CD4-positive, alpha-beta memory T cell (primary cell): ENCODE data around the gene KIZ. TPM values are rescaled to one million over a fixed set of nuclear protein-coding genes. Genes with fewer than 3 reads are reported as not detected.

ENCODE experiments used
- CTCF ChIA-PET: fragments of 350-600 bp; sonication (Branson Sonifier 250); formaldehyde crosslinking; loops from one replicate; lab custom pipeline; 2021; ENCODE audit warnings: inconsistent platforms; ENCODE audit not compliant: partially characterized antibody; lab: Charles Lee
- POLR2A ChIA-PET: fragments of 350-600 bp; sonication (Branson Sonifier 250); formaldehyde crosslinking; loops from one replicate; lab custom pipeline; 2021; ENCODE audit not compliant: partially characterized antibody; lab: Charles Lee
- DNase-seq, 5 donors: peaks; one replicate each; pipeline versions ENCODE4 v3.0.0 to v3.0.0-alpha.2; 2020 to 2022; ENCODE audit warnings: mixed read lengths in 1 of 5
- H3K27ac ChIP-seq: one replicate; pipeline ENCODE4 v1.7.0; 2013; ENCODE audit warnings: low read depth, low read length
- H3K27me3 ChIP-seq: 2 replicates; pipeline ENCODE4 v1.7.0; 2013; ENCODE audit warnings: mild to moderate bottlenecking, low read length, moderate library complexity; ENCODE audit not compliant: insufficient read depth
- H3K36me3 ChIP-seq: 2 replicates; pipeline ENCODE4 v1.7.0; 2013; ENCODE audit warnings: mild to moderate bottlenecking, low read length, moderate library complexity; ENCODE audit not compliant: insufficient read depth
- H3K4me1 ChIP-seq: 2 replicates; pipeline ENCODE4 v1.7.0; 2013; ENCODE audit warnings: mild to moderate bottlenecking, low read length, moderate library complexity; ENCODE audit not compliant: insufficient read depth
- H3K4me3 ChIP-seq, 2 donors: one replicate each; pipeline ENCODE4 v1.7.0; 2013; ENCODE audit warnings: low read length in 2 of 2, mild to moderate bottlenecking in 1 of 2
- H3K9me3 ChIP-seq, 2 donors: one replicate each; pipeline ENCODE4 v1.7.0; 2013; ENCODE audit warnings: low read length in 2 of 2, control low read depth in 1 of 2; ENCODE audit not compliant: control insufficient read depth in 1 of 2
- H3K27ac Mint-ChIP-seq, 7 donors: one replicate each; pipeline ENCODE4 v1.8.0; 2020 to 2021; ENCODE audit warnings: mixed read lengths in 7 of 7, mild to moderate bottlenecking in 6 of 7, inconsistent platforms in 3 of 7, moderate library complexity in 3 of 7
- H3K27me3 Mint-ChIP-seq, 2 donors: one replicate each; pipeline ENCODE4 v1.8.0; 2020 to 2021; ENCODE audit warnings: mixed read lengths in 2 of 2
- H3K36me3 Mint-ChIP-seq, 2 donors: one replicate each; pipeline ENCODE4 v1.8.0; 2020 to 2021; ENCODE audit warnings: mixed read lengths in 2 of 2, inconsistent platforms in 1 of 2, mild to moderate bottlenecking in 1 of 2
- H3K4me1 Mint-ChIP-seq, 4 donors: one replicate each; pipeline ENCODE4 v1.8.0; 2020 to 2021; ENCODE audit warnings: mixed read lengths in 4 of 4, mild to moderate bottlenecking in 1 of 4
- H3K4me3 Mint-ChIP-seq, 8 donors: one replicate each; pipeline ENCODE4 v1.8.0; 2020 to 2021; ENCODE audit warnings: mixed read lengths in 8 of 8, mild to moderate bottlenecking in 7 of 8, moderate library complexity in 6 of 8, inconsistent platforms in 3 of 8
- H3K9me3 Mint-ChIP-seq, 8 donors: one replicate each; pipeline ENCODE4 v1.8.0; 2020 to 2021; ENCODE audit warnings: mixed read lengths in 8 of 8, mild to moderate bottlenecking in 5 of 8, inconsistent platforms in 3 of 8, moderate library complexity in 1 of 8
- intact Hi-C: fragments of 100-400 bp; cut with micrococcal nuclease; formaldehyde crosslinking; loops from one replicate; pipeline ENCODE4 v1.15.1; 2023
- polyA plus RNA-seq, 2 donors: library from polyadenylated mRNA; unstranded; fragments of 300-500 nt; fragmentation: Illumina TruSeq; gene quantifications; one replicate each; pipeline ENCODE4 v1.2.3, GENCODE V29; 2021
- total RNA-seq, 2 experiments: library from RNA; stranded (reverse); gene quantifications; one replicate each; pipeline ENCODE4 v1.2.3, GENCODE V29; 2021

Gene KIZ
- total and polyA plus RNA-seq, 4 experiments from 2014 or later = 15.9 to 46.3 (median 25.4) TPM

- Mint-ChIP-seq H3K36me3 (no peaks in the 10 kb centered on the region), H3K9me3 (peaks cover 0 to 3% (median under 1%) of the 10 kb centered on the region in 8 donors), H3K4me1 (no peaks in the 10 kb centered on the region), H3K27me3 (peaks cover under 1 to 4% of the 10 kb centered on the region in 2 donors), H3K4me3 (no peak overlapping the region), H3K27ac (no peak overlapping the region)
- no peak overlapping the region for H3K4me3 ChIP-seq
- H3K4me1 ChIP-seq = no peaks in the 10 kb centered on the region
- H3K27me3 ChIP-seq = no peaks in the 10 kb centered on the region
- ChIA-PET POLR2A (no interaction called here), CTCF (interaction anchor here (0.7 to 1.1 kb wide), 3 partner anchors 22 to 214 kb away, joined by 3 to 4 read pairs (median 3); no protein-coding TSS in a partner anchor)
- DNase-seq = no peak
- intact Hi-C loops = no loop called here
- no peak overlapping the region for H3K27ac ChIP-seq
- H3K9me3 ChIP-seq = no peaks in the 10 kb centered on the region
- H3K36me3 ChIP-seq = no peaks in the 10 kb centered on the region
Measured at GRCh38 chr20:21258411-21258810, 132.5 kb downstream of the KIZ start.

DNA sequence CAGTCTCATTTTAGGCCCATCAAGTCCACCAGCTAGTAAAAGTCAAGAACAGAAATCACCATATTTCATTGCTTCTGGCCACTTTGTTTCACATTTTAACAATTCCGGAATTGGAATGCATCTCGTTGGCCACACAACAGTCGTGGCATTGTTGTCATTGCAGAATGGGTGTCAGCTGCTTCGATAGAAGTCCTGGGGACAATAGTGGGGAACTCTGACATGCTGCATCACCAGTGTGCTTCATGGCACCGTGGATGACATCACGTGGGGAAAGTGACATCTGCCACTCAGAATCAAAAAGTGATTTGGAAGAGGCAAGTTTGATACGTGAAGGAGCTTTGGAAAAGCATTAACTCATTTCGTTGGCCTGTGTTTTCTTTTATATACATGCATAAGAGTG lies 133.5 kb downstream of the KIZ start:
- no peak overlapping the region for H3K27ac Mint-ChIP-seq
- H3K27ac ChIP-seq = no peak overlapping the region
- no peak overlapping the region for H3K4me3 Mint-ChIP-seq
- no peaks in the 10 kb centered on the region for H3K4me1 ChIP-seq
- H3K36me3 Mint-ChIP-seq = no peaks in the 10 kb centered on the region
- DNase-seq = no peak
- peaks cover 0 to 3% (median under 1%) of the 10 kb centered on the region in 8 donors for H3K9me3 Mint-ChIP-seq
- intact Hi-C loops = no loop called here
- no peaks in the 10 kb centered on the region for H3K9me3 ChIP-seq
- H3K27me3 Mint-ChIP-seq = peaks cover 0 to 6% of the 10 kb centered on the region in 2 donors
- no peaks in the 10 kb centered on the region for H3K27me3 ChIP-seq
- H3K4me1 Mint-ChIP-seq = no peaks in the 10 kb centered on the region
- no peak overlapping the region for H3K4me3 ChIP-seq
- ChIA-PET POLR2A (no interaction called here), CTCF (no interaction called here)
- no peaks in the 10 kb centered on the region for H3K36me3 ChIP-seq

- no peaks in the 10 kb centered on the region for H3K36me3 Mint-ChIP-seq
- H3K27me3 Mint-ChIP-seq = peaks cover 2 to 14% of the 10 kb centered on the region in 2 donors
- Histone ChIP-seq H3K27ac (no peak overlapping the region), H3K9me3 (no peaks in the 10 kb centered on the region), H3K4me1 (no peaks in the 10 kb centered on the region), H3K27me3 (no peaks in the 10 kb centered on the region), H3K4me3 (no peak overlapping the region), H3K36me3 (no peaks in the 10 kb centered on the region)
- ChIA-PET POLR2A (no interaction called here), CTCF (no interaction called here)
- no peak overlapping the region for H3K4me3 Mint-ChIP-seq
- DNase-seq = no peak
- H3K27ac Mint-ChIP-seq = no peak overlapping the region
- H3K9me3 Mint-ChIP-seq = peaks cover 0 to 6% (median 2%) of the 10 kb centered on the region in 8 donors
- intact Hi-C loops = no loop called here
- H3K4me1 Mint-ChIP-seq = no peaks in the 10 kb centered on the region
Measured at GRCh38 chr20:21262812-21263211, 136.9 kb downstream of the KIZ start.

DNA sequence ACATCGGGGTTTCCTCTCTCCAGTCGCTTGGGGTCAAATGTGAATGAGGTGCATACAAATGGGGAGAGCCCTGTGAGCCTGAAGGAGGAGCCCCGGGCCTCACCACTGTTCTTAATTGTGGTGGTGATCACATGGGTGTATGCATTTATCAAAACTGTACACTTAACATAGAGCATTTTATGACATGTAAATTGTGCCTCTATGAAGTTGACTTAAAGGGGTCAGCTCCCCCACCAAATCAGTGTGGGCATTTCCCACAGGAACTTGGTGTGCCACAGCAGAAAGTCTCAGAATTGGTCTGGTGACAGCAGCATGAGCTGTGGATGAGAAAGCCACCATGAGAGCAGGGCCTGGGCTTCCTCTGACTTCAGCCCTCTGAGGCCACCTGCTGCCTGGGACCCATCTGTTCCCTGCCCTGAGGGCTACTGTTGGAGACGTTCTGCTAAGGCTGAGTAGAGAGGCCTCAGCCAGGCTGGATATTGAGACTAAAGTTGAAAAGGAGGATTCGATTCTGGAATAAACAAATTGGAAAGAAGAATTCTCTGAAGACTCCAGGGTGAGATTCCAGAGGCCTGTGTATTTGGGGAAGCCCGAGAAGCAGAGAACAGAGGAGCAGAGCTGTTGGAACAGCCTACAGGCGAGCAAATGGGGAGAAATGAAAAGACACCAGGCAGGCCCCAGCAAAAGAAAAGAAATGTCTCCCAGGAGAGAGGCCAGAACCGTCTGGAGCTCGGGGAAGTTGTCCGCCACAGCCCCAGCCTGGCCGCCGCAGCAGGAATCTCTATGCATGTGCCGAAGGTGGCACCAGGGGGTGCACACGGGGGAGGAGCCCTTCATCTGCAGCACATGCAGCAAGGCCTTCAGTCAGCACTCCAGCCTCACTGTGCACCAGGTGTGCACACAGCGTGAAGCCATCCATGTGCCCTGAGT lies 139.6 kb downstream of the KIZ start:
- Mint-ChIP-seq H3K27me3 (peaks cover 2 to 14% of the 10 kb centered on the region in 2 donors), H3K4me1 (no peaks in the 10 kb centered on the region), H3K36me3 (no peaks in the 10 kb centered on the region), H3K27ac (no peak overlapping the region), H3K4me3 (no peak overlapping the region), H3K9me3 (peaks cover 0 to 6% (median 2%) of the 10 kb centered on the region in 8 donors)
- POLR2A ChIA-PET = no interaction called here
- intact Hi-C loops = no loop called here
- H3K4me1 ChIP-seq = no peaks in the 10 kb centered on the region
- no peak overlapping the region for H3K4me3 ChIP-seq
- CTCF ChIA-PET = no interaction called here
- H3K36me3 ChIP-seq = no peaks in the 10 kb centered on the region
- H3K27ac ChIP-seq = no peak overlapping the region
- H3K27me3 ChIP-seq = no peaks in the 10 kb centered on the region
- no peaks in the 10 kb centered on the region for H3K9me3 ChIP-seq
- DNase-seq = no peak

GRCh38 chr20:21266191-21266536 lies 140.3 kb downstream of the KIZ start:
- Histone ChIP-seq H3K4me3 (no peak overlapping the region), H3K4me1 (no peaks in the 10 kb centered on the region), H3K27me3 (no peaks in the 10 kb centered on the region), H3K27ac (no peak overlapping the region), H3K36me3 (no peaks in the 10 kb centered on the region), H3K9me3 (no peaks in the 10 kb centered on the region)
- Mint-ChIP-seq H3K9me3 (peaks cover 0 to 6% (median 0%) of the 10 kb centered on the region in 8 donors), H3K27ac (no peak overlapping the region), H3K4me3 (no peak overlapping the region), H3K4me1 (no peaks in the 10 kb centered on the region), H3K27me3 (peaks cover 3 to 12% of the 10 kb centered on the region in 2 donors), H3K36me3 (no peaks in the 10 kb centered on the region)
- intact Hi-C loops = no loop called here
- CTCF ChIA-PET = no interaction called here
- DNase-seq = peak in 1 of 5 donors; percentile 29
- POLR2A ChIA-PET = no interaction called here

- DNase-seq = no peak
- Histone ChIP-seq H3K9me3 (no peaks in the 10 kb centered on the region), H3K27me3 (no peaks in the 10 kb centered on the region), H3K4me3 (no peak overlapping the region), H3K27ac (no peak overlapping the region), H3K36me3 (no peaks in the 10 kb centered on the region), H3K4me1 (no peaks in the 10 kb centered on the region)
- intact Hi-C loops = no loop called here
- Mint-ChIP-seq H3K4me3 (no peak overlapping the region), H3K27me3 (peaks cover 16 to 19% of the 10 kb centered on the region in 2 donors), H3K36me3 (no peaks in the 10 kb centered on the region), H3K4me1 (no peaks in the 10 kb centered on the region), H3K9me3 (peaks cover 0 to 14% (median 2%) of the 10 kb centered on the region in 8 donors), H3K27ac (no peak overlapping the region)
- ChIA-PET CTCF (no interaction called here), POLR2A (no interaction called here)
Measured at GRCh38 chr20:21269772-21270171, 143.9 kb downstream of the KIZ start.

DNA sequence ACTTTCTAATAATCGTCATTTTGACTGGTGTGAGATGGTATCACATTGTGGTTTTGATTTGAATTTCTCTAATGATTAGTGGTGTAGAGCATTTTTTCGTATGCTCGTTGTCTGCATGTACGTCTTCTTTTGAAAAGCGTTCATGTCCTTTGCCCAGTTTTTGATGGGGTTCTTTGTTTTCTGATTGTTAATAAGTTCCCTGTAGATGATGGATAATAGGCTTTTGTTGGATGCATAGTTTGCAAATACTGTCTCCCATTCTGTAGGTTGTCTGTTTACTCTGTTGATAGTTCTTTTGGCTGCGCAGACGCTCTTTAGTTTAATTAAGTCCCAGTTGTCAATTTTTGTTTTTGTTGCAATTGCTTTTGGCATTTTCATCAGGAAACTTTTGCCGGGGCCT lies 144.9 kb downstream of the KIZ start:
- no peak for DNase-seq
- peaks cover 16 to 18% of the 10 kb centered on the region in 2 donors for H3K27me3 Mint-ChIP-seq
- H3K4me3 Mint-ChIP-seq = no peak overlapping the region
- H3K27me3 ChIP-seq = no peaks in the 10 kb centered on the region
- no peak overlapping the region for H3K27ac Mint-ChIP-seq
- CTCF ChIA-PET = no interaction called here
- no peaks in the 10 kb centered on the region for H3K36me3 ChIP-seq
- POLR2A ChIA-PET = no interaction called here
- H3K27ac ChIP-seq = no peak overlapping the region
- H3K36me3 Mint-ChIP-seq = no peaks in the 10 kb centered on the region
- no peaks in the 10 kb centered on the region for H3K4me1 Mint-ChIP-seq
- intact Hi-C loops = no loop called here
- no peaks in the 10 kb centered on the region for H3K4me1 ChIP-seq
- no peaks in the 10 kb centered on the region for H3K9me3 ChIP-seq
- H3K4me3 ChIP-seq = no peak overlapping the region
- H3K9me3 Mint-ChIP-seq = peaks cover 0 to 9% (median 2%) of the 10 kb centered on the region in 8 donors
